ENCODE measurements around the gene CGB7. TPM values are rescaled to one million over a fixed set of nuclear protein-coding genes. Genes with fewer than 3 reads are reported as not detected.
"Not testable (repeated sequence)": the region's sequence is repeated elsewhere in the genome, so short reads cannot be mapped to it uniquely, and the experiment has no call there.

Gene CGB7
- total and polyA plus RNA-seq, 12 donors: 0.13 to 0.97 (median 0.21) TPM; not detected in 8

GRCh38 chr19:49084206-49085019 lies 26.9 kb upstream of the CGB7 start:
- TF ChIP-seq CTCF (IDR thresholded peaks at IDR 0.05) (no peak), POLR2A (IDR thresholded peaks at IDR 0.05) (no peak)
- WGBS, 4 donors: 63 to 69% (median 67%) methylated on average over 25 to 26 of the region's 26 CpGs
- Histone ChIP-seq H3K27ac (peak overlapping the region; percentile 43 to 91 (median 88)), H3K36me3 (replicated peaks in 1 of 2) (peaks cover 0 to 18% of the 10 kb centered on the region in 2 donors), H3K9me3 (replicated peaks in 1 of 3) (no peaks in the 10 kb centered on the region), H3K4me3 (peak overlapping the region in 1 of 4 donors; percentile 68), H3K27me3 (no peaks in the 10 kb centered on the region), H3K4me1 (replicated peaks in 1 of 2) (peaks cover 10 to 32% of the 10 kb centered on the region in 2 donors)
- no peak for DNase-seq
- intact Hi-C loops (cut with DNase I): no loop called here

- TF ChIP-seq POLR2A (IDR thresholded peaks at IDR 0.05): no peak
- TF ChIP-seq CTCF (IDR thresholded peaks at IDR 0.05): no peak
- Histone ChIP-seq H3K4me3 (no peak overlapping the region), H3K4me1 (replicated peaks in 1 of 2) (peaks cover 4 to 9% of the 10 kb centered on the region in 2 donors), H3K27me3 (no peaks in the 10 kb centered on the region), H3K27ac (no peak overlapping the region), H3K36me3 (replicated peaks in 1 of 2) (no peaks in the 10 kb centered on the region), H3K9me3 (replicated peaks in 1 of 3) (no peaks in the 10 kb centered on the region)
- intact Hi-C loops (cut with DNase I): no loop called here
- DNase-seq: no peak
- 86 to 94% (median 89%) methylated on average over 1 of the region's 1 CpG for WGBS, 4 donors
Observed at GRCh38 chr19:49081273-49081672, 23.7 kb upstream of the CGB7 start.

- no peak for TF ChIP-seq POLR2A (IDR thresholded peaks at IDR 0.05)
- no peak for TF ChIP-seq CTCF (IDR thresholded peaks at IDR 0.05)
- WGBS, 4 donors: 63 to 87% (median 80%) methylated on average over 4 of the region's 4 CpGs
- Histone ChIP-seq H3K4me3 (no peak overlapping the region), H3K4me1 (replicated peaks in 1 of 2) (peaks cover 0 to 5% of the 10 kb centered on the region in 2 donors), H3K27me3 (no peaks in the 10 kb centered on the region), H3K9me3 (replicated peaks in 1 of 3) (no peaks in the 10 kb centered on the region), H3K36me3 (replicated peaks in 1 of 2) (no peaks in the 10 kb centered on the region), H3K27ac (no peak overlapping the region)
- intact Hi-C loops (cut with DNase I): no loop called here
- peak in 1 of 7 donors; percentile 33 for DNase-seq
Observed at GRCh38 chr19:49080392-49080791, 22.8 kb upstream of the CGB7 start.

- DNase-seq: peak; percentile 63 to 90 (median 83)
- TF ChIP-seq CTCF (IDR thresholded peaks at IDR 0.05): peak; percentile 48 to 86 (median 78)
- WGBS, 4 donors: 14 to 40% (median 15%) methylated on average over 2 to 9 of the region's 9 CpGs
Observed at GRCh38 chr19:49074869-49075268, 17.3 kb upstream of the CGB7 start.

More at GRCh38 chr19:49074869-49075268, 17.3 kb upstream of the CGB7 start:
- H3K4me3 ChIP-seq; H3K27ac ChIP-seq; H3K4me1 ChIP-seq (replicated peaks in 1 of 2); H3K36me3 ChIP-seq (replicated peaks in 1 of 2); H3K9me3 ChIP-seq (replicated peaks in 1 of 3): not testable (repeated sequence)
- intact Hi-C loops (cut with DNase I): loop anchor here in 1 of 2 donors (5.0 to 10.0 kb wide), 2 partner anchors 82 to 140 kb away; partner anchors contain the start of genes HRC and TRPM4
- peaks cover 43% of the 10 kb centered on the region for H3K27me3 ChIP-seq

All from adrenal gland (tissue), 12 donors.